ENCODE results near the gene FKBP8.

FKBP8 gene

GRCh38 chr19:18483119-18483890 lies 60.1 kb downstream of the FKBP8 start:
- no peak for DNase-seq (ENCODE audit: low spot score)
